CD14-positive monocyte (primary cell): Measurements from ENCODE around the gene HOXD11. TPM values are rescaled to one million over a fixed set of nuclear protein-coding genes. Genes with fewer than 3 reads are reported as not detected.

Source experiments
- DNase-seq, 3 donors: peaks; one replicate each; pipeline ENCODE4 v3.0.0-alpha.2; 2011 to 2022
- H2AFZ ChIP-seq: 2 replicates; pipeline ENCODE4 v1.6.0; 2012; ENCODE audit warnings: mild to moderate bottlenecking, low read depth, low read length, inconsistent platforms; ENCODE audit not compliant: insufficient read depth, poor library complexity, severe bottlenecking
- H3K27ac ChIP-seq, 2 donors: 1 replicate in 1 of 2; 2 replicates in 1 of 2; pipeline ENCODE4 v1.5.1; 2012 to 2013; ENCODE audit warnings: low read length in 2 of 2, control low read depth in 1 of 2, inconsistent platforms in 1 of 2, low read depth in 1 of 2, mild to moderate bottlenecking in 1 of 2
- H3K27me3 ChIP-seq, 2 donors: one replicate each; pipeline versions ENCODE4 v1.6.0 to v1.6.1; 2011 to 2013; ENCODE audit warnings: low read length in 2 of 2; ENCODE audit not compliant: control insufficient read depth in 2 of 2, insufficient read depth in 2 of 2
- H3K36me3 ChIP-seq, 2 donors: replicated peaks in 1 of 2; 1 replicate in 1 of 2; 2 replicates in 1 of 2; pipeline versions ENCODE4 v1.5.1 to v1.6.1; 2012 to 2013; ENCODE audit warnings: low read length in 2 of 2, control low read depth in 1 of 2, inconsistent platforms in 1 of 2, mild to moderate bottlenecking in 1 of 2; ENCODE audit not compliant: insufficient read depth in 2 of 2, control insufficient read depth in 1 of 2
- H3K4me1 ChIP-seq, 2 donors: 1 replicate in 1 of 2; 2 replicates in 1 of 2; pipeline versions ENCODE4 v1.5.1 to v1.6.1; 2012 to 2013; ENCODE audit warnings: low read length in 2 of 2, control low read depth in 1 of 2, inconsistent platforms in 1 of 2, mild to moderate bottlenecking in 1 of 2, moderate library complexity in 1 of 2; ENCODE audit not compliant: insufficient read depth in 2 of 2, control insufficient read depth in 1 of 2
- H3K4me2 ChIP-seq: replicated peaks from 2 replicates; pipeline ENCODE3; 2012; ENCODE audit warnings: low read length, moderate library complexity, mild to moderate bottlenecking; ENCODE audit not compliant: poor library complexity, severe bottlenecking; ENCODE audit errors: extremely low read depth
- H3K4me3 ChIP-seq, 3 experiments: fragments of 200-600 bp in 1 of 3; sonication (generic) in 1 of 3; replicated peaks in 1 of 3; 1 replicate in 2 of 3; 2 replicates in 1 of 3; pipeline ENCODE4 v1.5.1; 2011 to 2013; ENCODE audit warnings: low read length in 3 of 3, mild to moderate bottlenecking in 3 of 3, control low read depth in 2 of 3, low read depth in 2 of 3, inconsistent platforms in 1 of 3, moderate library complexity in 1 of 3
- H3K79me2 ChIP-seq: 2 replicates; pipeline ENCODE4 v1.6.0; 2012; ENCODE audit warnings: mild to moderate bottlenecking, control low read depth, inconsistent platforms, low read length, moderate library complexity; ENCODE audit not compliant: insufficient read depth
- H3K9ac ChIP-seq: 2 replicates; pipeline ENCODE4 v1.6.0; 2017; ENCODE audit warnings: low read length, mild to moderate bottlenecking; ENCODE audit not compliant: insufficient read depth, poor library complexity, severe bottlenecking
- H3K9me3 ChIP-seq, 2 donors: replicated peaks in 1 of 2; 1 replicate in 1 of 2; 2 replicates in 1 of 2; pipeline versions ENCODE4 v1.5.1 to v1.6.1; 2012 to 2013; ENCODE audit warnings: low read length in 2 of 2, control low read depth in 1 of 2; ENCODE audit not compliant: control insufficient read depth in 1 of 2, insufficient read depth in 1 of 2
- H4K20me1 ChIP-seq: 2 replicates; pipeline ENCODE4 v1.6.0; 2012; ENCODE audit warnings: mild to moderate bottlenecking, low read length, control low read depth, moderate library complexity; ENCODE audit not compliant: insufficient read depth
- H3K27ac Mint-ChIP-seq, 7 donors: one replicate each; pipeline ENCODE4 v1.8.0; 2020; ENCODE audit warnings: mild to moderate bottlenecking in 7 of 7, mixed read lengths in 7 of 7, moderate library complexity in 6 of 7, inconsistent platforms in 2 of 7
- H3K27me3 Mint-ChIP-seq, 3 donors: one replicate each; pipeline ENCODE4 v1.8.0; 2021 to 2022; ENCODE audit warnings: low read depth in 3 of 3, mild to moderate bottlenecking in 3 of 3, mixed read lengths in 3 of 3, moderate library complexity in 3 of 3, inconsistent platforms in 1 of 3
- H3K36me3 Mint-ChIP-seq, 2 donors: one replicate each; pipeline ENCODE4 v1.8.0; 2020; ENCODE audit warnings: mixed read lengths in 2 of 2, inconsistent platforms in 1 of 2, mild to moderate bottlenecking in 1 of 2
- H3K4me1 Mint-ChIP-seq: one replicate; pipeline ENCODE4 v1.8.0; 2020; ENCODE audit warnings: mild to moderate bottlenecking, mixed read lengths
- H3K4me3 Mint-ChIP-seq, 2 donors: one replicate each; pipeline ENCODE4 v1.8.0; 2020; ENCODE audit warnings: mild to moderate bottlenecking in 2 of 2, mixed read lengths in 2 of 2, moderate library complexity in 1 of 2
- H3K9me3 Mint-ChIP-seq, 7 donors: one replicate each; pipeline ENCODE4 v1.8.0; 2020 to 2022; ENCODE audit warnings: mixed read lengths in 7 of 7, mild to moderate bottlenecking in 6 of 7, moderate library complexity in 6 of 7, inconsistent platforms in 2 of 7
- WGBS: methylation state at CpG from one replicate; pipeline ENCODE4 v1.1.5; 2013; ENCODE audit warnings: missing lambda C conversion rate; ENCODE audit not compliant: insufficient coverage; 5-methylcytosine and 5-hydroxymethylcytosine counted together
- intact Hi-C, 2 donors: fragments of 100-400 bp; cut with micrococcal nuclease; formaldehyde crosslinking; loops; one replicate each; pipeline versions ENCODE4 v1.15.0 to v1.15.1; 2023
- polyA plus RNA-seq, 3 donors: library from polyadenylated mRNA; depleted of rRNA in 1 of 3; unstranded in 2 of 3; stranded (reverse) in 1 of 3; fragments of 300-500 nt in 2 of 3; fragments of >200 nt in 1 of 3; fragmentation: Illumina TruSeq in 2 of 3; gene quantifications; 1 replicate in 2 of 3; 2 replicates in 1 of 3; pipeline ENCODE4 v1.2.3, GENCODE V29; 2012 to 2021
- TF ChIP-seq, protein P1 (sequence below): fragments of 200-600 bp; IDR thresholded peaks from one replicate; pipeline ENCODE4 v1.8.0; 2022; ENCODE audit warnings: antibody characterized with exemption, mild to moderate bottlenecking

The HOXD11 gene
- polyA plus RNA-seq, 3 donors: not detected

DNA sequence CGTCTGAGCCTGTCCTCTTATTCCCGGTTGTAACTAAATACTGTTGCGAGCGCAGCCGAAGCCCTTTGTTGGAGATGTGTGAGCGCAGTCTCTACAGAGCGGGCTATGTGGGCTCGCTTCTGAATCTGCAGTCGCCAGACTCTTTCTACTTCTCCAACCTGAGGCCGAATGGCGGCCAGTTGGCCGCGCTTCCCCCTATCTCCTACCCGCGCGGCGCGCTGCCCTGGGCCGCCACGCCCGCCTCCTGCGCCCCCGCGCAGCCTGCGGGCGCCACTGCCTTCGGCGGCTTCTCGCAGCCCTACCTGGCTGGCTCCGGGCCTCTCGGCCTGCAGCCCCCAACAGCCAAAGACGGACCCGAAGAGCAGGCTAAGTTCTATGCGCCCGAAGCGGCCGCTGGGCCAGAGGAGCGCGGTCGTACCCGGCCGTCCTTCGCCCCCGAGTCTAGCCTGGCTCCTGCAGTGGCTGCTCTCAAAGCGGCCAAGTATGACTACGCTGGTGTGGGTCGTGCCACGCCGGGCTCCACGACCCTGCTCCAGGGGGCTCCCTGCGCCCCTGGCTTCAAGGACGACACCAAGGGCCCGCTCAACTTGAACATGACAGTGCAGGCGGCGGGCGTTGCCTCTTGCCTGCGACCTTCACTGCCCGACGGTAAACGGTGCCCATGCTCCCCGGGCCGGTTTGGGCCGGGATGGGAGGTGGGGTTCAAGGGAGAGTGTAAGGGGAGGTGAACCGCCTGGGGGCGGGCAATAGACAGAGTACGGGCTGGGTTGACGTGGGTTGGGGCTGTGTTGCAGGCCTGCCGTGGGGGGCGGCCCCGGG, 7.1 kb upstream of the HOXD11 start, which contains the start of gene HOXD12:
Gene HOXD12 (plus strand): TSS at position 68 of the 819 bp plus-strand sequence. CDS start 7 bp downstream, at position 75.
- 6% methylated on average over 57 of the region's 70 CpGs for WGBS
- no peak within 1 kb of the TSS for H3K9ac ChIP-seq
- Mint-ChIP-seq H3K36me3 (peaks cover 0 to 3% of the 10 kb centered on the region in 2 donors), H3K27me3 (peaks cover 98 to 99% (median 99%) of the 10 kb centered on the region in 3 donors), H3K4me3 (peak within 1 kb of the TSS in 1 of 2 donors; percentile 97), H3K27ac (peak within 1 kb of the TSS in 1 of 7 donors; percentile 41), H3K9me3 (peaks cover 0 to 38% (median 23%) of the 10 kb centered on the region in 7 donors), H3K4me1 (peaks cover 30% of the 10 kb centered on the region)
- H3K4me1 ChIP-seq: peaks cover 12 to 15% of the 10 kb centered on the region in 2 donors
- DNase-seq: no peak
- peaks cover 0 to 77% of the 10 kb centered on the region in 2 donors for H3K9me3 ChIP-seq
- H3K36me3 ChIP-seq: no peaks in the 10 kb centered on the region
- TF ChIP-seq, protein P1, sequence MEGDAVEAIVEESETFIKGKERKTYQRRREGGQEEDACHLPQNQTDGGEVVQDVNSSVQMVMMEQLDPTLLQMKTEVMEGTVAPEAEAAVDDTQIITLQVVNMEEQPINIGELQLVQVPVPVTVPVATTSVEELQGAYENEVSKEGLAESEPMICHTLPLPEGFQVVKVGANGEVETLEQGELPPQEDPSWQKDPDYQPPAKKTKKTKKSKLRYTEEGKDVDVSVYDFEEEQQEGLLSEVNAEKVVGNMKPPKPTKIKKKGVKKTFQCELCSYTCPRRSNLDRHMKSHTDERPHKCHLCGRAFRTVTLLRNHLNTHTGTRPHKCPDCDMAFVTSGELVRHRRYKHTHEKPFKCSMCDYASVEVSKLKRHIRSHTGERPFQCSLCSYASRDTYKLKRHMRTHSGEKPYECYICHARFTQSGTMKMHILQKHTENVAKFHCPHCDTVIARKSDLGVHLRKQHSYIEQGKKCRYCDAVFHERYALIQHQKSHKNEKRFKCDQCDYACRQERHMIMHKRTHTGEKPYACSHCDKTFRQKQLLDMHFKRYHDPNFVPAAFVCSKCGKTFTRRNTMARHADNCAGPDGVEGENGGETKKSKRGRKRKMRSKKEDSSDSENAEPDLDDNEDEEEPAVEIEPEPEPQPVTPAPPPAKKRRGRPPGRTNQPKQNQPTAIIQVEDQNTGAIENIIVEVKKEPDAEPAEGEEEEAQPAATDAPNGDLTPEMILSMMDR: no peak
- H3K4me2 ChIP-seq: no peak within 1 kb of the TSS
- intact Hi-C loops: loop anchor here (5.0 to 10.0 kb wide), 4 partner anchors 415 to 1765 kb away; partner anchors contain the start of gene SP9 (in 1 of the 2)
- no peaks in the 10 kb centered on the region for H4K20me1 ChIP-seq
- no peak within 1 kb of the TSS for H3K27ac ChIP-seq
- no peak within 1 kb of the TSS for H3K4me3 ChIP-seq
- H2AFZ ChIP-seq: no peak within 1 kb of the TSS
- peaks cover 95 to 100% of the 10 kb centered on the region in 2 donors for H3K27me3 ChIP-seq
- H3K79me2 ChIP-seq: no peaks in the 10 kb centered on the region

DNA sequence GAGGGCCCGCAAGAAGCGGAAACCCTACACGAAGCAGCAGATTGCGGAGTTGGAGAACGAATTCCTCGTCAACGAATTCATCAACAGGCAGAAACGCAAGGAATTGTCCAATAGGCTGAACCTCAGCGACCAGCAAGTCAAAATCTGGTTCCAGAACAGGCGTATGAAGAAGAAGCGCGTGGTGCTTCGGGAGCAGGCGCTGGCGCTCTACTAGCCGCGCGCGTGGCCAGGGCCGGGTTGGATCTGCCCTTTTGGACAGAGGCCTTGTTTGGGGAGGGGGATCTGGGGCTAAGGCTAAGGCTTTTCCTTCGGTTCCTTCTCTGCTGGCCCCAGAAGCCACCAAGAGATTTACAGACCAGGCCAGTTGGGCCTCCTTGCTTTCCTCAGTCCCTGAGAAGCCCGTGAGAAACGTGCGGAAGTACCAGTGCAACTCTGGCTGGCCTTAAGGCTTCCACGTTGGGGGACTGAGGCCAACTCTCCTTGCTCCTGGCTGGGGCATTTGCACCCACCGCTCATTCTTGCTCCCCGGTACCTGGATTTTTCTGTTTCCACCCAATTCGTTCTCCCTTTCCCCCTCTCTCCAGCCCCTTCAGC, 6.4 kb upstream of the HOXD11 start:
- Histone ChIP-seq H2AFZ (no peak overlapping the region), H3K4me3 (no peak overlapping the region), H3K9ac (no peak overlapping the region), H3K27ac (no peak overlapping the region), H3K27me3 (peaks cover 93 to 100% of the 10 kb centered on the region in 2 donors), H3K4me1 (peaks cover 12 to 15% of the 10 kb centered on the region in 2 donors), H3K4me2 (no peak overlapping the region), H4K20me1 (no peaks in the 10 kb centered on the region), H3K36me3 (no peaks in the 10 kb centered on the region), H3K79me2 (no peaks in the 10 kb centered on the region), H3K9me3 (peaks cover 0 to 77% of the 10 kb centered on the region in 2 donors)
- H3K4me1 Mint-ChIP-seq: peaks cover 30% of the 10 kb centered on the region
- no peak for DNase-seq
- TF ChIP-seq, protein P1: no peak
- H3K36me3 Mint-ChIP-seq: peaks cover 0 to 3% of the 10 kb centered on the region in 2 donors
- intact Hi-C loops: no loop called here
- peaks cover 98 to 99% (median 99%) of the 10 kb centered on the region in 3 donors for H3K27me3 Mint-ChIP-seq
- H3K27ac Mint-ChIP-seq: peak overlapping the region in 1 of 7 donors; percentile 42
- 11% methylated on average over 26 of the region's 28 CpGs for WGBS
- peaks cover 0 to 38% (median 26%) of the 10 kb centered on the region in 7 donors for H3K9me3 Mint-ChIP-seq
- H3K4me3 Mint-ChIP-seq: peak overlapping the region in 1 of 2 donors; percentile 71
